Fibroblast of upper back skin (primary cell): ENCODE measurements around the gene ZNF383.
"Not testable (repeated sequence)": the region's sequence is repeated elsewhere in the genome, so short reads cannot be mapped to it uniquely, and the experiment has no call there.

Experiments
- DNase-seq: peaks from one replicate; pipeline ENCODE4 v3.0.0-alpha.2; 2013

The ZNF383 gene

GRCh38 chr19:37217775-37218591, at the start of gene ZNF383:
Gene ZNF383, plus strand, starts transcription at chr19:37218214. Its CDS starts 12,240 bp downstream, at chr19:37230454.
- DNase-seq, result peak; percentile 86

- DNase-seq, result peak; percentile 97
Measured at GRCh38 chr19:37172368-37173366, 45.3 kb upstream of the ZNF383 start, which contains the start of gene ZNF585A. Gene ZNF585A, minus strand, starts transcription at chr19:37172695. Its CDS starts 2,785 bp downstream, at chr19:37169910.

- DNase-seq, result not testable (repeated sequence)
Measured at GRCh38 chr19:37186071-37186470, 31.9 kb upstream of the ZNF383 start.

GRCh38 chr19:37195248-37195647, 22.8 kb upstream of the ZNF383 start:
- not testable (repeated sequence) for DNase-seq

- not testable (repeated sequence) for DNase-seq
Measured at GRCh38 chr19:37197115-37197514, 20.9 kb upstream of the ZNF383 start.

- no peak for DNase-seq
Measured at GRCh38 chr19:37197768-37198167, 20.2 kb upstream of the ZNF383 start.

- DNase-seq, result no peak
Measured at GRCh38 chr19:37217480-37217774, 587 bp upstream of the ZNF383 start.

- peak; percentile 2 for DNase-seq
Measured at GRCh38 chr19:37218592-37218935, 550 bp downstream of the ZNF383 start.

GRCh38 chr19:37220383-37220782, 2.4 kb downstream of the ZNF383 start:
- no peak for DNase-seq

GRCh38 chr19:37221136-37221535, 3.1 kb downstream of the ZNF383 start:
- DNase-seq, result no peak

- no peak for DNase-seq
Measured at GRCh38 chr19:37226248-37226647, 8.2 kb downstream of the ZNF383 start.

GRCh38 chr19:37227996-37228395, 10.0 kb downstream of the ZNF383 start:
- no peak for DNase-seq

GRCh38 chr19:37243206-37243632, 25.2 kb downstream of the ZNF383 start:
- DNase-seq, result no peak

GRCh38 chr19:37251308-37252229, 33.6 kb downstream of the ZNF383 start:
- peak; percentile 90 for DNase-seq

GRCh38 chr19:37263028-37263427, 45.0 kb downstream of the ZNF383 start:
- DNase-seq, result not testable (repeated sequence)

GRCh38 chr19:37267005-37267404, 49.0 kb downstream of the ZNF383 start:
- not testable (repeated sequence) for DNase-seq

GRCh38 chr19:37267755-37268154, 49.7 kb downstream of the ZNF383 start:
- DNase-seq, result not testable (repeated sequence)

GRCh38 chr19:37280656-37281055, 62.6 kb downstream of the ZNF383 start:
- not testable (repeated sequence) for DNase-seq

GRCh38 chr19:37284020-37284419, 66.0 kb downstream of the ZNF383 start:
- not testable (repeated sequence) for DNase-seq

- not testable (repeated sequence) for DNase-seq
Measured at GRCh38 chr19:37289229-37289628, 71.2 kb downstream of the ZNF383 start.

GRCh38 chr19:37292998-37293939, 75.3 kb downstream of the ZNF383 start:
- DNase-seq, result not testable (repeated sequence)
